WERI-Rb-1 (cell line): ENCODE results near the gene ZNF592.
"Not testable (repeated sequence)": the region's sequence is repeated elsewhere in the genome, so short reads cannot be mapped to it uniquely, and the experiment has no call there.

Source experiments
- DNase-seq: peaks from one replicate; pipeline ENCODE4 v3.0.0-alpha.2; 2020
- H3K27ac ChIP-seq: fragments of 250-450 bp; sonication (Bioruptor Pico); 2 replicates; pipeline ENCODE4 v1.5.1; 2020; ENCODE audit warnings: mild to moderate bottlenecking, moderate library complexity
- H3K27me3 ChIP-seq: fragments of 250-450 bp; sonication (Bioruptor Pico); 2 replicates; pipeline ENCODE4 v1.5.1; 2021; ENCODE audit warnings: mild to moderate bottlenecking, low read depth, moderate library complexity; ENCODE audit not compliant: insufficient read depth, severe bottlenecking
- H3K36me3 ChIP-seq: fragments of 250-450 bp; sonication (Bioruptor Pico); 2 replicates; pipeline ENCODE4 v1.5.1; 2020; ENCODE audit warnings: mild to moderate bottlenecking, moderate library complexity
- H3K4me3 ChIP-seq: 2 replicates; pipeline ENCODE4 v1.5.1; 2011; ENCODE audit warnings: low read depth, mild to moderate bottlenecking, control low read depth, low read length
- H3K9me3 ChIP-seq: fragments of 250-450 bp; sonication (Bioruptor Pico); 2 replicates; pipeline ENCODE4 v1.5.1; 2021; ENCODE audit warnings: mild to moderate bottlenecking, moderate library complexity; ENCODE audit not compliant: severe bottlenecking
- TF ChIP-seq, protein P1 (sequence below): IDR thresholded peaks from 2 replicates; pipeline ENCODE4 v1.5.1; 2011; ENCODE audit warnings: low read depth, mild to moderate bottlenecking, control low read depth, inconsistent platforms, low read length

Gene ZNF592

DNA sequence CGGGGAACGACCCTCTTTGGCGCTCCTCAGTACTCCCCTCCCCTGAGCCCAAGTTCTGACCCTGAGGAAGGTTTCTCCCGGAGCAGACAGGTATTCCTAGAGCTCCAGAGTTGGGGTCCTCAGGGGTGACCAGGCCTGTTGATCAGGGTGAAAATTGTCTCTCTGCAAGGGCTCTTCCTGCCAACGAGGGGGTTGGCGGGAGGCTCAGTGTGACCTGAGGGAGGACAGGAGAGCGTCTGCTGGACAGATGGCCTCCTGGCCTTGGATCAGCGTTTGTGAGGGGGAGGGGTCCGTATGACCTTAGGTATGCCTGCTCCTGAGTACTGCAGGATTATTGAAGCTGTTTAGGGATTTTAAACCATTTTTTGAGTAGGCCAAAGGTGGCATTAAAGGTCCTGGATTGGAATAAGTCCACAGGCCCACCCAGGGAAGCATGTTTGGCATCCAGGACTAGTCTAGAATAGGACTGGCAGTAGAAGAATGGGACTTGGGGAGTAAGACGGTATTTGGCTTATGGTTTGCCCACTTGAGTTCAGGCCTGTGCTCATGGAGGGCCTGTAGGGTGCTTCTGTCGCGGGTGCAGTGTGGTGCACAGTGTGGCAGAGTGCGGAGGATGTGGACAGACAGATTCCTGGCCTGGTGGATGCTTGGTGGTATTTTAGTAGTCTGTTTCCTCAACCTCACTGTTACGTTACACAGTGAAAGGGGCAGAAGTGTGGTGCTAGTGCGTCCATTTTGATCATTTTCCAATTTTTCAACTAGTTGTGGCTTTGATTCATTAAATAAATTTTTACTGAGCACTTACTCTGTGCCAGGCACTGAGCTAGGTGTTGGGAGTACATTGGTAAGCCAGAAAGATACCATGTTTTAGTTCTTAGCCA, 959 bp downstream of the ZNF592 start:
- Histone ChIP-seq H3K4me3 (peak overlapping the region; percentile 86), H3K27ac (peak overlapping the region; percentile 99), H3K27me3 (no peaks in the 10 kb centered on the region), H3K36me3 (peaks cover 28% of the 10 kb centered on the region), H3K9me3 (no peaks in the 10 kb centered on the region)
- TF ChIP-seq, protein P1, sequence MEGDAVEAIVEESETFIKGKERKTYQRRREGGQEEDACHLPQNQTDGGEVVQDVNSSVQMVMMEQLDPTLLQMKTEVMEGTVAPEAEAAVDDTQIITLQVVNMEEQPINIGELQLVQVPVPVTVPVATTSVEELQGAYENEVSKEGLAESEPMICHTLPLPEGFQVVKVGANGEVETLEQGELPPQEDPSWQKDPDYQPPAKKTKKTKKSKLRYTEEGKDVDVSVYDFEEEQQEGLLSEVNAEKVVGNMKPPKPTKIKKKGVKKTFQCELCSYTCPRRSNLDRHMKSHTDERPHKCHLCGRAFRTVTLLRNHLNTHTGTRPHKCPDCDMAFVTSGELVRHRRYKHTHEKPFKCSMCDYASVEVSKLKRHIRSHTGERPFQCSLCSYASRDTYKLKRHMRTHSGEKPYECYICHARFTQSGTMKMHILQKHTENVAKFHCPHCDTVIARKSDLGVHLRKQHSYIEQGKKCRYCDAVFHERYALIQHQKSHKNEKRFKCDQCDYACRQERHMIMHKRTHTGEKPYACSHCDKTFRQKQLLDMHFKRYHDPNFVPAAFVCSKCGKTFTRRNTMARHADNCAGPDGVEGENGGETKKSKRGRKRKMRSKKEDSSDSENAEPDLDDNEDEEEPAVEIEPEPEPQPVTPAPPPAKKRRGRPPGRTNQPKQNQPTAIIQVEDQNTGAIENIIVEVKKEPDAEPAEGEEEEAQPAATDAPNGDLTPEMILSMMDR, result no peak
- DNase-seq, result peak; percentile 91

DNA sequence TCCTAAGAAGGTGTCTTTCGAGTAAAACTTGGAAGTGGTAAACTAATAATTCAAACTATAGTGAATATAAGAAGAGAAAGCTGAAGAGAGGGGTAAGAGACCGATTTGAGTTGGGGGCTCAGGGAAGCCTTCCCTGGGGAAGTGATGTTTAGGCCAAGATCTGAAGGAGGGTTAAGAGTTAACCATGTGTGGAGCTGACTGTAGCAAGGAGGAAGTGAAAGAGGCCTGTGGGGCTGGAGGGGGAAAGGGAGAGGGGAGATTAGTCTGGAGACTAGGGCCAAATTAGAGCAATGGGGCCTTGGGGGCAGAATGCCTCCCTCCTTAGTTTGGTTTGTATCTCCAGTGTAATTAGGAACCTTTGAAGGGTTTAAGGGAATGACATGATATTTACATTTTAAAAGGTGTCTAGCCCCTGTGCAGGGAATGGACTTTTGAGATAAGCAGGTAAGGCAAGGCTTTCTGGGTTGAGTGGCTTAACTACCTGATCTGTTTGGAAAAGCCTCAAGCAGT, 2.2 kb downstream of the ZNF592 start:
- peak; percentile 23 for DNase-seq
- H3K27ac ChIP-seq, result peak overlapping the region; percentile 99
- no peaks in the 10 kb centered on the region for H3K27me3 ChIP-seq
- no peaks in the 10 kb centered on the region for H3K9me3 ChIP-seq
- peak overlapping the region; percentile 12; the same call in 1 of the 2 replicates for H3K4me3 ChIP-seq
- peaks cover 29% of the 10 kb centered on the region for H3K36me3 ChIP-seq
- TF ChIP-seq, protein P1, result no peak

DNA sequence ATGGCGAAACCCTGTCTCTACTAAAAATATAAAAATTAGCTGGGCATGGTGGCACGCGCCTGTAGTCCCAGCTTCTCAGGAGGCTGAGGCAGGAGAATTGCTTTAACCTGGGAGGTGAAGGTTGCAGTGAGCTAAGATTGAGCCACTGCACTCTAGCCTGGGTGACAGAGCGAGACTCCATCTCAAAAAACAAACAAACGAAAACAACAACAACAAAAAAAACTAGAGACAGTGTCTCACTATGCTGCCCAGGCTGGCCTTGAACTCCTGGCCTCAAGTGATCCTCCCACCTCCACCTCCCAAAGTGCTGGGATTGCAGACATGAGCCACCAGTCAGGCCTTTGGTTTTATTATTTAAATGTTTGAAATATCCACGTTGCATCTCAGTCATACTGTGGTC, 3.3 kb downstream of the ZNF592 start:
- Histone ChIP-seq H3K36me3 (peaks cover 37% of the 10 kb centered on the region), H3K27ac (0 out of 2 replicates have a peak overlapping the region, but pooled peaks have one; percentile 99)
- H3K4me3 ChIP-seq, H3K27me3 ChIP-seq, H3K9me3 ChIP-seq, DNase-seq: not testable (repeated sequence)

DNA sequence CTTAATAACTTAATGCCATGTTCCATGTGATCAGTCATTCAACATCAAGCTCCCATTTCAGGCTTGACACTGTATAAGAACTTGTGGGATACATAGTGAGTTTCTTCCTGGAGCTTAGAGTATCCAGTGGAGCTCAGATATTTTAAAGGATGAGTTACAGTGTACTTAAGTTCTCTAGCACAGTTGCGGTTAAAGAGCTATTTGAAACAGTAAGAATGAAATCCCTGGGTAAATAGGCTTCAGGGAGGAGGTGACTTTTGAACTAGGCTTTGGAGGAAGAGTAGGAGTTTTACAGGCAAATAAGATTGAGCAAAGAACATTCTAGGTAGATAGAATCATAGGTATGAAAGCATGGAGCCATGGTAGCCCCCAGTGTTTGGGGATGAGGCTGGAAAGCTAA, 3.8 kb downstream of the ZNF592 start:
- TF ChIP-seq, protein P1, result no peak
- H3K9me3 ChIP-seq, result no peaks in the 10 kb centered on the region
- DNase-seq, result no peak
- H3K4me3 ChIP-seq, result no peak overlapping the region
- H3K36me3 ChIP-seq, result peaks cover 37% of the 10 kb centered on the region
- H3K27me3 ChIP-seq, result no peaks in the 10 kb centered on the region
- no peak overlapping the region for H3K27ac ChIP-seq

DNA sequence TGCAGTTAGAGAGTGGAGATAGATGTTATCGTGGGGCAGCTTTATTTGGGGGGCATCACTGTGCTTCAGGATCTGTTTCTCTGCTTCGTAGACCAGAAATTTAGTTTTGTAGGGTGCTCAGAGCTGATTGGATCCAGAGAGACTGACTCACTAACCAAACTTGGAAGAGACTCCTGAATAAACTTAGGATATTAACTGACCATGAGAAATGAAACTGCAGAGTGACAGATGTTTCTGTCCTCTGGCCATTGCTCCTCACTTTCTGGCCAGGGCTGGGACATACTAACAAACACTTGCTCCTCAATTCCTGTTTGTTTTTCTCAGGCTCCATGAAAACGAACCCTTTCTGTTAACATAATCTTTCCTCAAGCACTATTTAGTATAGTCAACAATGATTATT, 4.3 kb downstream of the ZNF592 start:
- Histone ChIP-seq H3K4me3 (no peak overlapping the region), H3K9me3 (no peaks in the 10 kb centered on the region), H3K27me3 (no peaks in the 10 kb centered on the region), H3K27ac (no peak overlapping the region), H3K36me3 (peaks cover 37% of the 10 kb centered on the region)
- DNase-seq, result no peak
- TF ChIP-seq, protein P1, result no peak

DNA sequence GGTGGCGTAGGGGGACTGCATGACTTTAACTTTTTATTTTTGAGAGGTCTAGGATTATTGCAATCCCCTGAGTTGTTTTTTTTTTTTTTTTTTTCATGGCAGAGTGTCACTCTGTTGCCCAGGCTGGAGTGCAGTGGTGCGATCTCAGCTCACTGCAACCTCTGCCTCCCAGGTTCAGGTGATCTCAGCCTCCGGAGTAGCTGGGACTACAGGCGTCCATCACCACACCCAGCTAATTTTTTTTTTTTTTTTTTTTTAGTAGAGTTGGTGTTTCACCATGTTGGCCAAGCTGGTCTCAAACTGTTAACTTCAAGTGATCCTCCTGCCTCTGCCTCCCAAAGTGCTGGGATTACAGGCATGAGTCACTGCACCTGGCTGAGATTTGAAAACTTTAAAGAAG, 6.5 kb downstream of the ZNF592 start:
- H3K4me3 ChIP-seq, H3K27ac ChIP-seq, DNase-seq, H3K9me3 ChIP-seq, H3K27me3 ChIP-seq: not testable (repeated sequence)
- H3K36me3 ChIP-seq, result peaks cover 37% of the 10 kb centered on the region
